GM19438 (cell line): Measurements from ENCODE around the gene AGPS.

Source experiments
- ATAC-seq: cut with Tn5 transposase; IDR thresholded peaks from one replicate; pipeline ENCODE4 v1.9.1; 2021; ENCODE audit warnings: low read depth; ENCODE audit not compliant: unreplicated experiment

Gene AGPS

DNA sequence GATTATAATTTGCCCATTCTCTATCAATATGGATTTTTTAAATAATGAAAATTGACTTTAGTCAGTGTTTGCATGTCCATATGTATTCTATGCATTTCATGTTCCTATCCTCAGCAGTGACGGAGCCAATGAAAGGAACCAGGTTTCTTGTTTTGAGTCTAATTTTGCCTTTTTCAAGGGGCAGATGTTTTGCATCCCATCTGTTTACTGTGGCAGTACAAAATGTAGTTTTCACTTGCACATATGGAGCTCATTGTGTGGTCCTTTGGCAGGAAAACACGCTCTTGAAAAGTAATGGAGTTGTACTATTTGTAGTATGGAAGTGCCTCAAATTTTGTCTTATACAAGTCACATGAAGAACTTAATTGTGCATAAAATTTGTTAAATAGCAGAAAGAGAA lies 127.8 kb downstream of the AGPS start:
- ATAC-seq: no peak

DNA sequence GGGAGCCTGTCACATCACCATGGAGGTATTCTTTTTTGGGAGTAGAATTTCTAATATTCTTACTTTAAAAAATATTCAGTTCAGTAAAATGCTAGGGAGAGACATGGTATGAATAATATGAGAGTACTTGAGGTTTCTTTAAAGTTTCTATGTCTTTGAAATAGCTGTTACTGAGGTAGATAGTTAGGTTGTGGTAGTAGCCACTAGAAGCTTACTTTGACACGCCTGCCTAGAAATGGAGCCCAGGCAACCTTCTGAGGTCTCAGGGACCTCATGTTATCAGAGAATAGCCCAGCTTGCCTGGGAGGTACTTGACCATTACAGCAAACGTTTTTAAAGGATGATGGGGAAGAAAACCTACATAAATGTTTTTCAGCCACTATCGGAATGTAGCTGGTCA lies 131.2 kb downstream of the AGPS start:
- ATAC-seq: no peak

DNA sequence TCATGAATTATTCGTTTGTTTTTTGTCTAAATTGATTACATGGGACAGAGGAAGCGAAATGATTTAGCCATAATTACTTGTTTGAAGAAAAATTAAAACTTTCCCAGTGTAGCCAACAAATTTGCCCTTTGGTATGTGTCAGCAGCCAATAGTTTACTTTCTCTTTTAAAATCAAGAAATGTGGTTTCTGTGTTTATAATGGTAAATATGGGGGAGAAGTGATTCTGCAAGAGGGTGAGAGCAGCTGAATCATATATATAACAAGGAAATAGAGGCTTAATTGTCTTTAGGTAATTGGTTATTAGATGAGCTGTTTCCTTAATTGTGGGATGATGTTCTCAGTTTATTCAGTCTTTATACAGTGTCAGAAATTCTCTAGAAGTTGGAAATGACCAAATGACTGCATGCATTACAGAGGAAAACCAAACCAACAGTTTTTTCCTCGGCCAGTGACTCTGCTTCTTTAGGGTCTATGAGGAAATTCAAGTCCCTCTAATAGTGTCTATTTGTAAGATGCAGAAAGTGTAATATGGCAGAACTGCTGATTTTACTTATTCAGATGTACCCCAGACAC lies 132.9 kb downstream of the AGPS start:
- ATAC-seq: no peak

DNA sequence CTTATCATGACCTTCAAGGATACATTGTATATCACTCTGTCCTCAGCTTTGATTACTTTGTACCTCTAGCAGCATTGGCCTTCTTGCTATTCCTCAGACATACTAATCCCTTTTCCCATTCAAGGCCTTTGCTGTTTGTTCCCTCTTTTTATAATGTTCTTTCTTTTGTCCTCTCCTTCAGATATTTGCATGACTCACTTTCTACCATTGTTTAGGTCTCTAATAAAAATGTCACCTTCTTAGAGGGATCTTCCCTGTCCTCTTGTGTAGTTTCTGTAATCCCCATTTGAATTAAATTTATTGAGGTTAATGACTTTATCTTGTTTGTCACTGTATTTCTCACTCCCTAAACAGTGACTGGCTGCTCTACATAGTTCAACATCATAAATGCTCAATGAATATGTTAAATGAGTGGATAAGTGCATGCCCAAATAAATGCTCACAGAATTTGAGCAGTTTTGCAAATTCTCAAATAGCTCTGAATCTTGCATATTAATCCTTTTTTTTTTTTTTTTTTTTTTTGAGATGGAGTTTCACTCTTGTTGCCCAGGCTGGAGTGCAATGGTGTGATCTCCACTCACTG lies 135.9 kb downstream of the AGPS start:
- ATAC-seq: no peak

DNA sequence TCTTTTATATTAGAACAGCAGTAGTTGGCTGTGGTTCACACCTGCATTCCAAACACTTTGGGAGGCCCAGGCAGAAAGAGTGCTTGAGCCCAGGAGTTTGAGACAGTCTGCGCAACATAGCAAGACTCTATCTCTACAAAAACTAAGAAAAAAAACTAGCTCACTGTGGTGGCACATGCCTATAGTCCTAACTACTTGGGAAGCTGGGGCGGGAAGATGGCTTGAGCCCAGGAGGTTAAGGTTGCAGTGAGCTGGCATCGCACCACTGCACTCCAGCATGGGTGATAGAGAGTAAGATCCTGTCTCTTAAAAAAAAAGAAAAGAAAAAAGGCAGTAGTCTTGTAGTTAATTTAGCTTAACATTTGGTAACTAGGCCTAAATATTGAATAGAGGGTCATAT lies 136.6 kb downstream of the AGPS start:
- no peak for ATAC-seq

DNA sequence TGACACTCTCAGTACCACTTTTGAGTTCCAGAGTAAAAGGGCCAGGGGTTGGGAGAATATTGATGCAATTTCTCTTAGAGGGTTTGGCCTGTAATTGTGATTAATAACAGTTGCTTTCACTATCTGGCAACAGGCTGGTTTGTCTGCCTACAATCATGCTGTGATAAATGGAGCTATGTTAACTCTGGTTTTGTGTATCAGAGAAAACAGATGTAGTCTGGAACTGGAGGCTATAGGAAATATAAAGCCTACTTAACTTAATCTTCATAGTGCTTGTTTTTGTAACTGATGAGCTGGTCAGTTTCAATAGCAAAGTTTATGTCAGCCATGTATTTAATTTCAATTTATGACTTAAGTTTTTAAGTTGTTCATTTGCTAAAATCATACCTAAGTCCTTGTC lies 138.0 kb downstream of the AGPS start:
- ATAC-seq: no peak

DNA sequence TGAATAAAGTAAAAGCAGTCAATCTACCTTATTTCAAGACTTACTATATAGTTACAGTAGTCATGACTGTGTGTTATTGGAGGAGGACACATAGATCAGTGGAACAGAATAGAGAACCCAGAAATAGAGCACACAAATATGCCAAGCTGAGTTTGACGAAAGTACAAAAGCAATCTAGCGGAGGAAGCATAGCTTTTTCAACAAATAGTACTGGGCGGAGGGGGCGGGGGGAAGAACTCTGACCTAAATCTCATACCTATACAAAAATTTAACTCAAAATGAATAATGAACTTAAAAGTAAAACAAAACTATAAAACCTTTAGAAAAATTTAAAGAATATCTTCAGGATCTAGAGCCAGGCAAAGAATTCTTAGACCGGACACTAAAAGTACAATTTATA lies 139.1 kb downstream of the AGPS start:
- no peak for ATAC-seq

DNA sequence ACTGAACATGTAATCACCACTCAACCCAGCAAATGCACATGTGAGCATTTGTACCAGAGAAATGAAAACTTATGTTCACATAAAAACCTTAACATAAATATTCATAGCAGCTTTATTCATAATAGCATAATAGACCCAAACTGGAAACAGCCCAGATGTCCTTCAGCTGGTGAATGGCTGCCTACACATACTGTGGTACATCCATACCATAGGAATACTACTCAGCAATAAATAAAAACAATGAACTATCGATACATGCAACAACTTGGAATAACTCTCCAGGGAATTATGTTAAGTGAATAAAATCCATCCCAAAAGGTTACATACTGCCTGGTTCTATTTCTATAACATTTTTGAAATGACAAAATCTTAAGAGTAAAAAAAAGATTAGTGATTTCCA lies 140.0 kb downstream of the AGPS start:
- ATAC-seq: no peak

DNA sequence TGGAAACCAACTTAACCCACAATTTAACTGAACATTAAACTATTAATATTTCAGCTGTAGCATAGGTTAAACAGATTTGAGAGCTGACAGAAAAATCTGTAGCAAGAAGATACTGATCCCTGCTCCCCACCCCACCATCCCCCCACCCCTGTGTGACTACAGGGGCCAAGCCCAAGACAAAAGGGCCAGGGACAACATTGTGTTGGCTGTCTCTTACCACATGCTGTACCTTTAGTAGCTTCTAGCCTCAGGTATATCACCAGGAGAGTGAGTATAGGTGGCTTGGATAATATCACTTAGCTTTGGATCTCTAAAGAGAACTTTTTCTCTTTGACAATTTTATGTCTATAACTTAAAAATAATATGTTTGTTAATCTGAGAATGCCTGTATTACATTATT lies 140.7 kb downstream of the AGPS start:
- ATAC-seq: no peak

DNA sequence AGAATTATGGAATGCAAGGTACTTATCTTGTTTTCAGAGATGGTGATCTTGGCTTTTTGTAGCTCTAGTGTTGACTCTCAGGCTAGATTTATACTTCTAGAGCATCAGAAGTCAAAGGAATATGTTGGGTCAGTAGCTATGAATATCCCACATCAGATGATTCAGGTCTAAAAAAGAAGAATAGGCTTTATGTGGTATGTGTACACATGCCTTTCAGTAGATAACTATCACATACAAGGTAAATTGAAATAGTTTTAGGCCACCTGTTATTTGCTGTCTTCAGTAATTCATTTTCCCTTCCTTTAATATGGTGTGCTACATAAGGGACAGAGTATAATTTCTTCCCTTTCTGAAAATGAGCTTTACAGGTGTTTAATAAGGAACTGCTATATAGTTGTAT lies 142.4 kb downstream of the AGPS start:
- no peak for ATAC-seq

DNA sequence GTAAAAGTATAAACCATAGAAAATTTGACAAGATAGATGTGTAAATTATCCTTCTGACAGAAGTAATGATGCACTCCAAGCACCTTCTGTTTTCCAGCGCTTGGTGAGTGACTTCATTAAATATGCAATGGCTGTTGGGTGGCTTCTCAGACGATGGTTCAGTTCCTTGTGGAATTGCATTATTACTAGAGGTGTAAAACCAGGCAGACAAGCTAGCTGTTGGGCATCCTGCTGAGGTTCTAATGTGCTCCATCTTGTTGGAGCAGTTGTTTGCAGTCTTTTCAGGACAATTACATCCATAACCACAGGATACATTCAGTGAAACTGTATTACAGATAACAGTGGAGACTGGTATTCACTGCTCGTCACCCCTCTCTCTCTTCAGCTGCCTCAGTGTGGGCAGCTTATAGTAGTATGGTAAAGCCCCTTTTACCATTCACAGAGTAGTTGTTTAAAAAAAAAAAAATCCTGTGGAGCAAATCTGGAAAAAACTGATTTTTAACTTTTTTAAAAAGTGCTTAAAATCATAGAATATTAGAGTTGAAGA lies 143.5 kb downstream of the AGPS start:
- ATAC-seq: no peak

DNA sequence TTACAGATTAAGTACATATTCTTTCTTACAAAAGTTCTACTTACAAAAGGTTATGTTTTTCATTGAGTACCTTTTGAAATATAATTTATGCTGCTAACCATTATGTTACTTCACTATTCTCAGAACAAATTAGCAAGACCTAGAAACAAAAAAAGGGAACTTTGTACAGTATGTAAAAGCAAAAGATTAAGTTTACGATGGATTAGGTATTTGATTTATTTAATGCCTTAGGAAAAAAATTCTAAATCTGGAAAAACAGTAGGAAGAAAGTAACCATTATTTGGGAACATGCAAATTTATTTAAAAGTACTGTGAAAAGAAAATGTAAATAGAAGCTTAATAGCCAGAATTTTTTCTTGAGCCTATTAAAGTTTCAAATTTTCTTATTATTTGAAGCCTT lies 144.6 kb downstream of the AGPS start:
- no peak for ATAC-seq

DNA sequence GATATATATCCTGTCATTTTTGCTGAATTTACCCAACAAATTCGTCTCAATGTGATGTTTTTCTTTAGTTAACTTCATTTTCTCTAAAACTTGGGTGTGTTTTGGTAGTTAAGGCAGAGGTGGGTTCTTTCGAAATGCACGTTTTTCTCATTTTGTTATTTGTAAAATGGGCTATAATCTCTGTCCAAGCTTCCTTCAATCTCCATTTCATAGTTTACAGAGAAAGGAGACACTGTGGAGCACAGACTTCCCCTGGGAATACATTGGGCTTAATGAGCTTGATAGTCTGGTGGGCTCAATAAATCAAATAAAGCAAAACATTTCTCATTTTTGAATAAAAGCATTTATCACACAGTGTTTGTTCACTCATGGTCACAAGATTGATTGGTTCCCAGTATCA lies 145.1 kb downstream of the AGPS start:
- no peak for ATAC-seq

DNA sequence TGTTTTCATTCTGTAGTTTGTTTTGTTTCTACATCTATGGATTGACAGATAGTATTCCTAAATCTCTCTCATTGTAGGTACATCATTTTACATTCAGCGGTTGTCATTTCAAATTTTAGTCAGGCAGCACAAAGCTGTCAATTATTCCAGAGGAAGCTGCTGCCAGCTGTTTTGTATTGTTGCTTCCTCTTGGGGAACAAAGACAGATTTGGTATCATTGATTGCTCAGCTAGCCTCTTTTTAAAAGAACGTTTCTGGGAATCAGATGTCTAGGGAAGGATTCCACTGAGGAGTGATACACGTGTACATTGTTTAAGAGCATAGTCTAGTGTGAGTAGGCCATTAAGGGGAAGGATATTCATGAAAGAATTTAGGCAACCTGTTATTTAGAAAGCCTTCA lies 145.8 kb downstream of the AGPS start:
- no peak for ATAC-seq

DNA sequence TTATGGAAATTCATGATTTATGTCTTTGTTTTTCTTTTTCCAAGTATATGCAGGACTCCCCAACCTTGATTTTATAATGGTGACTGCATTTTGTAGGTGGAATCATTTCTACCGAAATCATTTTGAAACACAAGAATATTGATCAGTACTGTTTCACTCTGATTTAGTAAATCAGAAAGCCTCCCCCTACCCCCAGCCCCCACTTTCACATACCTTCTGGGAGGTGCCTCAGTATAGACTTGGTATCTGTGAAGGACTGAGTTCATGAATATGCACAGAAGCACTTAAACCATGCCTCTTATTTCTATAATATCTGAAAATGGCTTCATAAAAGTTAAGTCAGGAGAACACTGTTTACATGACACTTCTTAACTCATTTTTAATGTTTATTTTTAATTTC lies 147.7 kb downstream of the AGPS start:
- no peak for ATAC-seq

DNA sequence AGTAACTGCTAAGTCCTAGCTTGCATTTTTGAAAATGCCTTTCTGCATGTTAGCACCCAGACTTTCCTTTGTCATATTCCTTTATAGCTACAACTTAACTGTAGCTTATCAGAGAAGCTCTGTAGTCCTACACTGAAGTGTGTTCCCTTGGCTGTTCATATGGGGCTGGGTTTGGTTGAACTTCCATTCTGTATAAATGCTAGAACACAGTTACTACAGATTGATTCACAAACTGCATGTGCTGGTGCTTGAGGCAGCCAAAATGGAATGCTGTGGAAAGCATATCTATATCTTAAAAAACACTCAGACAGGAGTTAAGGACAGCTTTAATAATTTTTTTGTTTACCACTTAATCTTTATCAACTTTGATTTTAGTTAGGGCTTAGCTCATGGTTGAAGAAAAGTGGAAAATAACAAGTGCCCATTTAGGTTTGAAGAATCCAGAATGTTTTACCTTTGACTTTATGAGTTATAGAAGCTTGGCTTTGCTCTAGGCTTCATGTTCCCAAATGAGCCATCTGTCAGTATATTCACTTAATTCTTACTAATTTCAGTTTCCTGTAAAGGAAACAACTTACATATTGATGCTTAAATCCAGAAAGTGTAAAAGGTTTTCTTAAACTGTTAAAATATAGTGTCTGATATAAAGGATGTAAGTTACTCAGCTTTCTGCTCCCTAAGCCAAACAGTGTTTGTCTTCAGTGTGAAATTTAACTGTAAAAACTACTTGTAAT lies 148.9 kb downstream of the AGPS start:
- ATAC-seq: no peak

DNA sequence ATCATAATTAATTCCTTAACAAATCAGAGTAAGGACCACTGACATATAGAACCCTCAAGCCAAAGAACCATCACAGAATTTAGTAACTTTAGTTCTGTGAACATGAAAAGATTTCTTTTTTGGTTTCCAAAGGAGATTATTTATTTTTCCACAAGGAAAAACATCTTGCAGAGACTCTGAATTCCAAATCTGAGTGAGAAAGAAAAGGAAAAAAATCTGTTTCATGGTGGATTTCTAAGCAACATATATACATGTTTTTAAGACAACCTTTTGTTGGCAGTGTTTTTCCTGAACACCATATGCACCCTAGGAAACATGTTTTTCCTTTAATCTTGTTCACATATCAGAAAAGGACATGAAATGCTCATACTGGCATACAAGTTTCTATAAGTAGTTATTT lies 149.8 kb downstream of the AGPS start:
- no peak for ATAC-seq

DNA sequence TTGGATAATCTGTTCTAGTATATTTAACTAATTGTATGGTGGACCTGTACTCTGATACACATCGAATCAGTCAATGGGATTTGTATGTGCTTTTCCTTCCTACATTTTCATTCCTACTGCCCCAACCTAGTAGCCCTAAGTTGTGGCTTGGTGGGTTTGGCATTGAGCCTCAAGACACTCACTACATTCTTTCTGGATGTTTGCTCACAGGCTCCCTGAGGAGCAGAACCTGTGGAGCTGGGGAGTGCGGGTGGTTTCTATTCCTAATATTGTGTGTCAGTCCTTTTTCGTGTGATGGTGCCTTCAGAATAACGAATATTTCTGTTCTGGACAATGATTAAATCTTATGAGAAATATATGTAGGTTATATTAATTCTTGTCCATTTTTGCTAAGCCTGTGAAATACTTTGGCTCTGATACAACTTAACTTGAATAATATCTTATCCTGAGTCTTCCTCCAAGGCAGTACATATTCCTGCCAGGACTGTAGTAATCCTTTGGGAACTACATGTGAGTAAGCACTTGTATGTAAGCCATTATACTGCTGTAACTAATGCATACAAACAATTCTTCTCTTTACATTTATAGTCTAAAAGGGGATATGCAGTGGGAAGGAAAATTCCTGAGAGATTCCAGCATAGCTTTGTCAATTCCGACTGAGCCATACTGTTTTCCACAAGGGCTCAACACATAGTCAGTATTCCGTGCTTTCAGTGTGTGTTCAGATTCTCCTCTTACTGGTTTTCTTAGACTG lies 150.6 kb downstream of the AGPS start:
- ATAC-seq: no peak

DNA sequence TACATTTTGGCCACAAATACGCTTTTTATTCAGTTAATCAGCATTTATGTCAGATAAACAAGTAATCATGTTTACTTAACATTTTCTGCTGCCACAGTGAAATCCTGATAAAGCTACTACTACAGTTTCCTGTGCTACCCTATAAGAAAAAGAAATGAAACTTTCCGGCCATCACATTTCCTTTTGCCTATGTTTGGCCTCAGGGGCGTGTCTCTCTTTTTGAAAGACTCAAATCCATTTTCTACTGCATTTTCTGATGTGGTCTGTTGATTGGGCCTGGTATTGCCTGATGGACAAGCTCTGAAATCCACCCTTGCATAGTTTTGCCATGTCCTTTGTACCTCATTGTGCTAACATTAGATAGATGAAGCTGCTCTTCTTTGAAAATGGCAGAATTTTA lies 152.6 kb downstream of the AGPS start:
- no peak for ATAC-seq

DNA sequence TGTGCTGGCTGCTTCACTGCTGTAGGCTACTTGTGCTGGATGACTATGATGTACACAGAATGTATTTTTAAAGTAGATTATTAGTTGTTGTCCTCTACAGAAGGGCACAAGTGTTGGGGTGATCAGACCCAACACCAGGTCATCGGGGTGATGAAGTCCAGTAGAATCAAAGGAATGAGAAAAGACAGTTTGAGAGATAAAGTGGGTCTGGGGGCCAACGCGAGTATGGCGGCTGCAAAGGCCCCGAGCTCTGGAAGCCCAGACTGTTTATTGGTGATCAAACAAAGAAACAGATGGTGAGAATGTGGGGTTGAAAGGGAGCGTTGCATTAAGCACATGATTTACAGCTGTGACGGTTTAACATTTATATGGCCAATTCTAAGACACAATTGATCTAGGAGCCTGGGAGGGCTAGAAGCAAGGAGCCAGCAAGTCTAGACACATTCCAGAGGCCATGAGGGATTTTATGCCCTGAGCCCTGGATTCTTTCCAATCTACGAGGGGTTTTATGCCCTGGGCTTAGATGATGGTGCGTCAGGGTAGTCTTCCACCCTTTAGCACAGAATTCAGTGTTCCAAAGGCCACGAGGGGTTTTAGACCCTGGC lies 153.5 kb downstream of the AGPS start:
- ATAC-seq: no peak

DNA sequence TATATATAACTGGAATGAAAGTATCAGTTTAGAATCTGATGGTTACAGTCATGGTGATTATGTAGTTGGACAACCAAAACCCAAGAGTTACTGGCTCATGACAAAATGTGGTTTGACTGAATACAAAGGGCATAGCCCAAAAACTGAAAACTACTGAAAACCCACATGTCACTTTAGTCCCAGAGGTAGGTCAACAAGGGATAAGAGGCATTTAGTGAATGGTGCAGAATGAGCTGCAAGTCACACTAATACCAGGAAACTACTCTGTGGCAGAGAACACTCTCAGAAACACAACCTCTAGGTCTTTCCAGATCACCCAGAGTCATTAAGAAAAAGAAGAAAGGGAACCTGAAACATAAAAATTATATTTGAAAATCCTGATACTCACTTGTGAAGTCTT lies 154.5 kb downstream of the AGPS start:
- ATAC-seq: peak; percentile 89
